ENCODE data around the gene RACK1.

DNA sequence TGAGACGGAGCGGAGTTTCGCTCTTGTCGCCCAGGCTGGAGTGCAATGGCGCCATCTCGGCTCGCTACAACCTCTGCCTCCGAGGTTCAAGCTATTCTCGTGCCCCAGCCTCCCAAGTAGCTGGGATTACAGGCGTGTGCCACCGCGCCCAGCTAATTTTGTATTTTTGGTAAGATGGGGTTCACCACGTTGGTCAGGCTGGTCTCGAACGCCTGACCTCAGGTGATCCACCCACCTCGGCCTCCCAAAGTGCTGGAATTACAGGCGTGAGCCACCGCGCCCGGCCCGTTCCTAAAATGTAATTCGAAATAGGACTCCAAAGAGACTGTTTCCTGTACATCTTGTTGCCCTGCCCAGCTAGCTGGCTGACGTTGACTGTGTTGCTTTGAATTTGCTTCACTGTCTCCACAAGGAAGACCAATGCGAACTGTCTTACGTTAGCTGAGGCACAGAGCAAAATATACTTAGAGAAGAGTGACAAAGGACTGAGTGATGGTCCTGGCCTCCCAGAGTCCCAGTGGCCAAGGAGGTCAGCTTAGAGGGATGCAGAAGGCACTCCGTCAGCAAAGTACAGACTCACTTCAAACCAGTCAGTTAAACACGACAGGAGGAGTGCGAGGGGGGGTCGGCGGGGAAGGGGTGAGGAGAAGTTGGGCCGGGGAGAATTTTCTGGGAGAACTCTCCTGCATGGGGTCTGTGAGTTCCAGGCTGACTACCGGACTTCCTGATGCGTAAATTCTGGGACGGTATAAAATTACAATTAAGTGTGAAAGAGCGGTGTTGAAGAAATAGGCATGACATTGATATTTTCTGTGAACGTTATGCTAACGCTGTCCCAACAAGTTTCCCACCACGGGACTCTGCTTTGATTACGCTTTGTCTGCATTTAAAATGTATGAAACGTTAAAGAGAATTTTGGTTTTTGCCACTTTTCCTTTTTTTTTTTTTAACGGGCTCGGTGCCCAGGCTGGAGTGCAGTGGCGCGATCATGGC, 27.4 kb downstream of the RACK1 start:
- TF ChIP-seq, protein P1, sequence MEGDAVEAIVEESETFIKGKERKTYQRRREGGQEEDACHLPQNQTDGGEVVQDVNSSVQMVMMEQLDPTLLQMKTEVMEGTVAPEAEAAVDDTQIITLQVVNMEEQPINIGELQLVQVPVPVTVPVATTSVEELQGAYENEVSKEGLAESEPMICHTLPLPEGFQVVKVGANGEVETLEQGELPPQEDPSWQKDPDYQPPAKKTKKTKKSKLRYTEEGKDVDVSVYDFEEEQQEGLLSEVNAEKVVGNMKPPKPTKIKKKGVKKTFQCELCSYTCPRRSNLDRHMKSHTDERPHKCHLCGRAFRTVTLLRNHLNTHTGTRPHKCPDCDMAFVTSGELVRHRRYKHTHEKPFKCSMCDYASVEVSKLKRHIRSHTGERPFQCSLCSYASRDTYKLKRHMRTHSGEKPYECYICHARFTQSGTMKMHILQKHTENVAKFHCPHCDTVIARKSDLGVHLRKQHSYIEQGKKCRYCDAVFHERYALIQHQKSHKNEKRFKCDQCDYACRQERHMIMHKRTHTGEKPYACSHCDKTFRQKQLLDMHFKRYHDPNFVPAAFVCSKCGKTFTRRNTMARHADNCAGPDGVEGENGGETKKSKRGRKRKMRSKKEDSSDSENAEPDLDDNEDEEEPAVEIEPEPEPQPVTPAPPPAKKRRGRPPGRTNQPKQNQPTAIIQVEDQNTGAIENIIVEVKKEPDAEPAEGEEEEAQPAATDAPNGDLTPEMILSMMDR (IDR thresholded peaks at IDR 0.05): no peak
- TF ChIP-seq TEAD4 (IDR thresholded peaks at IDR 0.05; ENCODE audit: borderline replicate concordance, insufficient read depth) (no peak), JUND (IDR thresholded peaks at IDR 0.05) (no peak), MXI1 (IDR thresholded peaks at IDR 0.05; ENCODE audit: low read depth, low read length) (no peak), RAD21 (IDR thresholded peaks at IDR 0.05; ENCODE audit: low read length) (no peak), CHD2 (IDR thresholded peaks at IDR 0.05; ENCODE audit: low read length, partially characterized antibody) (no peak), POLR2AphosphoS5 (IDR thresholded peaks at IDR 0.05; ENCODE audit: low read depth, low read length) (no peak), YY1 (IDR thresholded peaks at IDR 0.05; ENCODE audit: low read depth) (no peak), TAF1 (IDR thresholded peaks at IDR 0.05; ENCODE audit: borderline replicate concordance, low read depth, low read length) (no peak), EZH2phosphoT487 (IDR thresholded peaks at IDR 0.05; ENCODE audit: borderline replicate concordance, low read depth) (no peak)
- TF ChIP-seq, protein P2, sequence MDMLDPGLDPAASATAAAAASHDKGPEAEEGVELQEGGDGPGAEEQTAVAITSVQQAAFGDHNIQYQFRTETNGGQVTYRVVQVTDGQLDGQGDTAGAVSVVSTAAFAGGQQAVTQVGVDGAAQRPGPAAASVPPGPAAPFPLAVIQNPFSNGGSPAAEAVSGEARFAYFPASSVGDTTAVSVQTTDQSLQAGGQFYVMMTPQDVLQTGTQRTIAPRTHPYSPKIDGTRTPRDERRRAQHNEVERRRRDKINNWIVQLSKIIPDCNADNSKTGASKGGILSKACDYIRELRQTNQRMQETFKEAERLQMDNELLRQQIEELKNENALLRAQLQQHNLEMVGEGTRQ (IDR thresholded peaks at IDR 0.05; ENCODE audit: borderline replicate concordance, low read depth, low read length): no peak
- TF ChIP-seq, protein P3, sequence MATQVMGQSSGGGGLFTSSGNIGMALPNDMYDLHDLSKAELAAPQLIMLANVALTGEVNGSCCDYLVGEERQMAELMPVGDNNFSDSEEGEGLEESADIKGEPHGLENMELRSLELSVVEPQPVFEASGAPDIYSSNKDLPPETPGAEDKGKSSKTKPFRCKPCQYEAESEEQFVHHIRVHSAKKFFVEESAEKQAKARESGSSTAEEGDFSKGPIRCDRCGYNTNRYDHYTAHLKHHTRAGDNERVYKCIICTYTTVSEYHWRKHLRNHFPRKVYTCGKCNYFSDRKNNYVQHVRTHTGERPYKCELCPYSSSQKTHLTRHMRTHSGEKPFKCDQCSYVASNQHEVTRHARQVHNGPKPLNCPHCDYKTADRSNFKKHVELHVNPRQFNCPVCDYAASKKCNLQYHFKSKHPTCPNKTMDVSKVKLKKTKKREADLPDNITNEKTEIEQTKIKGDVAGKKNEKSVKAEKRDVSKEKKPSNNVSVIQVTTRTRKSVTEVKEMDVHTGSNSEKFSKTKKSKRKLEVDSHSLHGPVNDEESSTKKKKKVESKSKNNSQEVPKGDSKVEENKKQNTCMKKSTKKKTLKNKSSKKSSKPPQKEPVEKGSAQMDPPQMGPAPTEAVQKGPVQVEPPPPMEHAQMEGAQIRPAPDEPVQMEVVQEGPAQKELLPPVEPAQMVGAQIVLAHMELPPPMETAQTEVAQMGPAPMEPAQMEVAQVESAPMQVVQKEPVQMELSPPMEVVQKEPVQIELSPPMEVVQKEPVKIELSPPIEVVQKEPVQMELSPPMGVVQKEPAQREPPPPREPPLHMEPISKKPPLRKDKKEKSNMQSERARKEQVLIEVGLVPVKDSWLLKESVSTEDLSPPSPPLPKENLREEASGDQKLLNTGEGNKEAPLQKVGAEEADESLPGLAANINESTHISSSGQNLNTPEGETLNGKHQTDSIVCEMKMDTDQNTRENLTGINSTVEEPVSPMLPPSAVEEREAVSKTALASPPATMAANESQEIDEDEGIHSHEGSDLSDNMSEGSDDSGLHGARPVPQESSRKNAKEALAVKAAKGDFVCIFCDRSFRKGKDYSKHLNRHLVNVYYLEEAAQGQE (IDR thresholded peaks at IDR 0.05; ENCODE audit: low read depth, low read length): no peak
- TF ChIP-seq, protein P4, sequence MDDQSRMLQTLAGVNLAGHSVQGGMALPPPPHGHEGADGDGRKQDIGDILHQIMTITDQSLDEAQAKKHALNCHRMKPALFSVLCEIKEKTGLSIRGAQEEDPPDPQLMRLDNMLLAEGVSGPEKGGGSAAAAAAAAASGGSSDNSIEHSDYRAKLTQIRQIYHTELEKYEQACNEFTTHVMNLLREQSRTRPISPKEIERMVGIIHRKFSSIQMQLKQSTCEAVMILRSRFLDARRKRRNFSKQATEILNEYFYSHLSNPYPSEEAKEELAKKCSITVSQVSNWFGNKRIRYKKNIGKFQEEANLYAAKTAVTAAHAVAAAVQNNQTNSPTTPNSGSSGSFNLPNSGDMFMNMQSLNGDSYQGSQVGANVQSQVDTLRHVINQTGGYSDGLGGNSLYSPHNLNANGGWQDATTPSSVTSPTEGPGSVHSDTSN (IDR thresholded peaks at IDR 0.05): no peak; the same call in 1 of the 2 replicates
- TF ChIP-seq, protein P5, sequence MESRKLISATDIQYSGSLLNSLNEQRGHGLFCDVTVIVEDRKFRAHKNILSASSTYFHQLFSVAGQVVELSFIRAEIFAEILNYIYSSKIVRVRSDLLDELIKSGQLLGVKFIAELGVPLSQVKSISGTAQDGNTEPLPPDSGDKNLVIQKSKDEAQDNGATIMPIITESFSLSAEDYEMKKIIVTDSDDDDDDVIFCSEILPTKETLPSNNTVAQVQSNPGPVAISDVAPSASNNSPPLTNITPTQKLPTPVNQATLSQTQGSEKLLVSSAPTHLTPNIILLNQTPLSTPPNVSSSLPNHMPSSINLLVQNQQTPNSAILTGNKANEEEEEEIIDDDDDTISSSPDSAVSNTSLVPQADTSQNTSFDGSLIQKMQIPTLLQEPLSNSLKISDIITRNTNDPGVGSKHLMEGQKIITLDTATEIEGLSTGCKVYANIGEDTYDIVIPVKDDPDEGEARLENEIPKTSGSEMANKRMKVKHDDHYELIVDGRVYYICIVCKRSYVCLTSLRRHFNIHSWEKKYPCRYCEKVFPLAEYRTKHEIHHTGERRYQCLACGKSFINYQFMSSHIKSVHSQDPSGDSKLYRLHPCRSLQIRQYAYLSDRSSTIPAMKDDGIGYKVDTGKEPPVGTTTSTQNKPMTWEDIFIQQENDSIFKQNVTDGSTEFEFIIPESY (IDR thresholded peaks at IDR 0.05; ENCODE audit: borderline replicate concordance, low read depth): no peak
